Liver (tissue), 9 donors: ENCODE results near the gene NR6A1. TPM values are rescaled to one million over a fixed set of nuclear protein-coding genes. Genes with fewer than 3 reads are reported as not detected.

ENCODE experiments used
- DNase-seq: peaks from one replicate; pipeline ENCODE4 v3.0.0-alpha.2; 2017; ENCODE audit warnings: low spot score
- H3K27ac ChIP-seq, 2 donors: one replicate each; pipeline ENCODE4 v1.7.0; 2013; ENCODE audit warnings: inconsistent platforms in 2 of 2, low read length in 2 of 2, control low read depth in 1 of 2, low read depth in 1 of 2, mild to moderate bottlenecking in 1 of 2
- H3K27me3 ChIP-seq, 4 donors: one replicate each; pipeline versions ENCODE4 v1.6.1 to v1.7.0; 2013; ENCODE audit warnings: low read length in 3 of 4, inconsistent platforms in 1 of 4, mild to moderate bottlenecking in 1 of 4, moderate library complexity in 1 of 4; ENCODE audit not compliant: control insufficient read depth in 4 of 4, insufficient read depth in 4 of 4
- H3K36me3 ChIP-seq, 4 donors: one replicate each; pipeline versions ENCODE4 v1.6.1 to v1.7.0; 2013; ENCODE audit warnings: low read length in 3 of 4, mild to moderate bottlenecking in 3 of 4, low read depth in 1 of 4, moderate library complexity in 1 of 4; ENCODE audit not compliant: control insufficient read depth in 4 of 4, insufficient read depth in 3 of 4
- H3K4me1 ChIP-seq, 4 donors: one replicate each; pipeline versions ENCODE4 v1.6.1 to v1.7.0; 2013; ENCODE audit warnings: low read length in 3 of 4, mild to moderate bottlenecking in 3 of 4, moderate library complexity in 1 of 4; ENCODE audit not compliant: control insufficient read depth in 4 of 4, insufficient read depth in 4 of 4
- H3K4me3 ChIP-seq, 3 donors: one replicate each; pipeline versions ENCODE4 v1.6.1 to v1.7.0; 2013; ENCODE audit warnings: low read length in 3 of 3, control low read depth in 1 of 3, low read depth in 1 of 3, mild to moderate bottlenecking in 1 of 3
- H3K9ac ChIP-seq, 2 donors: one replicate each; pipeline ENCODE4 v1.7.0; 2013; ENCODE audit warnings: low read length in 2 of 2, mild to moderate bottlenecking in 2 of 2, moderate library complexity in 2 of 2, control low read depth in 1 of 2, low read depth in 1 of 2
- H3K9me3 ChIP-seq, 4 donors: one replicate each; pipeline versions ENCODE4 v1.6.1 to v1.7.0; 2013; ENCODE audit warnings: low read length in 3 of 4; ENCODE audit not compliant: control insufficient read depth in 4 of 4
- ATF3 ChIP-seq: IDR thresholded peaks from 2 replicates; pipeline ENCODE4 v1.6.1; 2016; ENCODE audit warnings: antibody characterized with exemption
- EGR1 ChIP-seq, 2 donors: IDR thresholded peaks; 2 replicates each; pipeline ENCODE4 v1.6.1; 2016 to 2018; ENCODE audit warnings: antibody characterized with exemption in 2 of 2, low read depth in 2 of 2
- FOXA1 ChIP-seq: IDR thresholded peaks from 2 replicates; pipeline ENCODE4 v1.6.1; 2016; ENCODE audit warnings: antibody characterized with exemption
- GABPA ChIP-seq, 2 donors: IDR thresholded peaks in 1 of 2; conservative IDR thresholded peaks in 1 of 2; 2 replicates each; pipeline ENCODE4 v1.6.1; 2016; ENCODE audit warnings: antibody characterized with exemption in 2 of 2, mild to moderate bottlenecking in 1 of 2, moderate library complexity in 1 of 2
- HNF4A ChIP-seq, 2 donors: conservative IDR thresholded peaks; 2 replicates each; pipeline ENCODE4 v1.6.1; 2016; ENCODE audit warnings: antibody characterized with exemption in 2 of 2, mild to moderate bottlenecking in 2 of 2
- MAX ChIP-seq: IDR thresholded peaks from 2 replicates; pipeline ENCODE4 v1.6.1; 2016; ENCODE audit warnings: antibody characterized with exemption
- NR2F2 ChIP-seq: IDR thresholded peaks from 2 replicates; pipeline ENCODE4 v1.6.1; 2016; ENCODE audit warnings: antibody characterized with exemption
- RAD21 ChIP-seq, 2 donors: IDR thresholded peaks; 2 replicates each; pipeline ENCODE4 v1.6.1; 2016; ENCODE audit warnings: antibody characterized with exemption in 2 of 2, mild to moderate bottlenecking in 2 of 2
- RXRA ChIP-seq, 2 donors: IDR thresholded peaks; 2 replicates each; pipeline ENCODE4 v1.6.1; 2017 to 2018; ENCODE audit warnings: antibody characterized with exemption in 2 of 2, mild to moderate bottlenecking in 1 of 2
- SP1 ChIP-seq: IDR thresholded peaks from 2 replicates; pipeline ENCODE4 v1.6.1; 2018; ENCODE audit warnings: antibody characterized with exemption, mild to moderate bottlenecking
- TAF1 ChIP-seq: conservative IDR thresholded peaks from 2 replicates; pipeline ENCODE4 v1.6.1; 2016; ENCODE audit warnings: antibody characterized with exemption, mild to moderate bottlenecking
- YY1 ChIP-seq: IDR thresholded peaks from 2 replicates; pipeline ENCODE4 v1.6.1; 2016; ENCODE audit warnings: antibody characterized with exemption, mild to moderate bottlenecking
- ZBTB33 ChIP-seq: IDR thresholded peaks from 2 replicates; pipeline ENCODE4 v1.6.1; 2016; ENCODE audit warnings: antibody characterized with exemption
- WGBS: extraction: QIAGEN DNeasy Blood & Tissue Kit; methylation state at CpG from one replicate; pipeline ENCODE4 v1.1.7; 2013; 5-methylcytosine and 5-hydroxymethylcytosine counted together
- polyA plus RNA-seq, 2 donors: library from polyadenylated mRNA; stranded (reverse) in 1 of 2; unstranded in 1 of 2; fragments of 200-250 nt in 1 of 2; fragments of >200 nt in 1 of 2; fragmentation: Nextera tagmentation in 1 of 2; extraction: Ambion mirVana in 1 of 2; gene quantifications; one replicate each; pipeline versions ENCODE4 v1.2.1 to v1.2.3, GENCODE V29; 2013 to 2015
- total RNA-seq, 2 donors: library from RNA; depleted of rRNA; stranded (reverse); fragments of >200 nt; gene quantifications; one replicate each; pipeline ENCODE4 v1.2.3, GENCODE V29; 2014
- TF ChIP-seq, protein P1 (sequence below): fragments of 150-350 bp; IDR thresholded peaks from 2 replicates; pipeline ENCODE4 v1.5.1; 2017; ENCODE audit warnings: improper control_type of control experiment, low read depth, low read length; ENCODE audit not compliant: missing input control
- TF ChIP-seq, protein P2 (sequence below): IDR thresholded peaks from 2 replicates; pipeline ENCODE4 v1.6.1; 2016; ENCODE audit warnings: antibody characterized with exemption, mild to moderate bottlenecking
- donor health status: healthy.
- donor health status: healthy.
- donor health status: healthy.
- donor health status: healthy.
- donor health status: healthy.

NR6A1 gene
- total and polyA plus RNA-seq, 4 donors, result 0.72 to 6.1 (median 2.1) TPM

DNA sequence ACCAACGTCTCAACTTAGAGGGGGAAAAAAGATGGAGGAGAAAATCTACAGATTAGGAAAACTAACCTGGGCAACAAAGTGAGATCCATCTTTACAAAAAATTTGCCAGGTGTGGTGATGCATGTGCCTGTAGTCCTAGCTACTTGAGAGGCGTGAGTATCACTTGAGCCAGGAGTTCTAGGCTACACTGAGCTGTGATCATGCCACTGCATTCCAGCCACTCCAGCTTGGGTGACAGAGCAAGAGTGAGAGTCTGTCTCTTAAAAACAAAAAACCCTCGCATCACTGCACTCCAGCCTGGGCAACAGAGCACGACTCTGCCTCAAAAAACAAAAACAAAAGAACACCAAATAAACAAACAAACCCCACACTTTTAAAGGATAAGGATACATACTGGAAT lies 165.9 kb downstream of the NR6A1 start (continued):
- TF ChIP-seq TAF1 (no peak), YY1 (no peak), RAD21 (IDR thresholded peaks at IDR 0.05) (no peak), FOXA1 (no peak)
- TF ChIP-seq, protein P1, sequence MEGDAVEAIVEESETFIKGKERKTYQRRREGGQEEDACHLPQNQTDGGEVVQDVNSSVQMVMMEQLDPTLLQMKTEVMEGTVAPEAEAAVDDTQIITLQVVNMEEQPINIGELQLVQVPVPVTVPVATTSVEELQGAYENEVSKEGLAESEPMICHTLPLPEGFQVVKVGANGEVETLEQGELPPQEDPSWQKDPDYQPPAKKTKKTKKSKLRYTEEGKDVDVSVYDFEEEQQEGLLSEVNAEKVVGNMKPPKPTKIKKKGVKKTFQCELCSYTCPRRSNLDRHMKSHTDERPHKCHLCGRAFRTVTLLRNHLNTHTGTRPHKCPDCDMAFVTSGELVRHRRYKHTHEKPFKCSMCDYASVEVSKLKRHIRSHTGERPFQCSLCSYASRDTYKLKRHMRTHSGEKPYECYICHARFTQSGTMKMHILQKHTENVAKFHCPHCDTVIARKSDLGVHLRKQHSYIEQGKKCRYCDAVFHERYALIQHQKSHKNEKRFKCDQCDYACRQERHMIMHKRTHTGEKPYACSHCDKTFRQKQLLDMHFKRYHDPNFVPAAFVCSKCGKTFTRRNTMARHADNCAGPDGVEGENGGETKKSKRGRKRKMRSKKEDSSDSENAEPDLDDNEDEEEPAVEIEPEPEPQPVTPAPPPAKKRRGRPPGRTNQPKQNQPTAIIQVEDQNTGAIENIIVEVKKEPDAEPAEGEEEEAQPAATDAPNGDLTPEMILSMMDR, result no peak

DNA sequence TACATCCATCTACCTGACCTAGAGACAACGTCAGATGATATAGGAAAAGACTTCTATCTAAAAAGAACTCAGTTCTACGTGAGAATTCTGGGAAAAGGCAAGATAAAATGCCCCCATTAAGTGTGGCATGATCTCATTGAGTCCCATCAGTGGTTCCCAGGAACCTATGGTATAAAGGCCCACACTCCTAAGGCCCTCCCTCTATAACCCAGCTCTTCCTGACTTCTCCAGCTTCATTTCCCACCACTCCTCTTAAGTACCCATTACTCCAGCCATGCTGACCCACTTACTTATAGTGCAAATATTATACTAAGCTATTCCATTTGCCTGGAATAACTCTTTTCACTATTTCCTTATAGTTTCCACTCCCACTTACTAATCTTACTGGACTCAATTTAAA lies 168.5 kb downstream of the NR6A1 start:
- Histone ChIP-seq H3K36me3 (no peaks in the 10 kb centered on the region), H3K9ac (no peak overlapping the region), H3K4me3 (no peak overlapping the region), H3K27ac (peak overlapping the region in 1 of 2 donors; percentile 34), H3K27me3 (no peaks in the 10 kb centered on the region), H3K9me3 (no peaks in the 10 kb centered on the region), H3K4me1 (peaks cover 2 to 7% (median 4%) of the 10 kb centered on the region in 4 donors)
- TF ChIP-seq EGR1 (IDR thresholded peaks at IDR 0.05; ENCODE audit: low read depth in 2 of 2) (no peak), NR2F2 (no peak), HNF4A (conservative IDR thresholded peaks at IDR 0.05) (no peak), YY1 (no peak), ATF3 (no peak), GABPA (IDR thresholded peaks at IDR 0.05 in 1 of 2, conservative IDR thresholded peaks at IDR 0.05 in 1 of 2) (no peak), SP1 (no peak), ZBTB33 (no peak), MAX (no peak), RXRA (IDR thresholded peaks at IDR 0.05) (no peak)
- TF ChIP-seq, protein P2, sequence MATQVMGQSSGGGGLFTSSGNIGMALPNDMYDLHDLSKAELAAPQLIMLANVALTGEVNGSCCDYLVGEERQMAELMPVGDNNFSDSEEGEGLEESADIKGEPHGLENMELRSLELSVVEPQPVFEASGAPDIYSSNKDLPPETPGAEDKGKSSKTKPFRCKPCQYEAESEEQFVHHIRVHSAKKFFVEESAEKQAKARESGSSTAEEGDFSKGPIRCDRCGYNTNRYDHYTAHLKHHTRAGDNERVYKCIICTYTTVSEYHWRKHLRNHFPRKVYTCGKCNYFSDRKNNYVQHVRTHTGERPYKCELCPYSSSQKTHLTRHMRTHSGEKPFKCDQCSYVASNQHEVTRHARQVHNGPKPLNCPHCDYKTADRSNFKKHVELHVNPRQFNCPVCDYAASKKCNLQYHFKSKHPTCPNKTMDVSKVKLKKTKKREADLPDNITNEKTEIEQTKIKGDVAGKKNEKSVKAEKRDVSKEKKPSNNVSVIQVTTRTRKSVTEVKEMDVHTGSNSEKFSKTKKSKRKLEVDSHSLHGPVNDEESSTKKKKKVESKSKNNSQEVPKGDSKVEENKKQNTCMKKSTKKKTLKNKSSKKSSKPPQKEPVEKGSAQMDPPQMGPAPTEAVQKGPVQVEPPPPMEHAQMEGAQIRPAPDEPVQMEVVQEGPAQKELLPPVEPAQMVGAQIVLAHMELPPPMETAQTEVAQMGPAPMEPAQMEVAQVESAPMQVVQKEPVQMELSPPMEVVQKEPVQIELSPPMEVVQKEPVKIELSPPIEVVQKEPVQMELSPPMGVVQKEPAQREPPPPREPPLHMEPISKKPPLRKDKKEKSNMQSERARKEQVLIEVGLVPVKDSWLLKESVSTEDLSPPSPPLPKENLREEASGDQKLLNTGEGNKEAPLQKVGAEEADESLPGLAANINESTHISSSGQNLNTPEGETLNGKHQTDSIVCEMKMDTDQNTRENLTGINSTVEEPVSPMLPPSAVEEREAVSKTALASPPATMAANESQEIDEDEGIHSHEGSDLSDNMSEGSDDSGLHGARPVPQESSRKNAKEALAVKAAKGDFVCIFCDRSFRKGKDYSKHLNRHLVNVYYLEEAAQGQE, result no peak
- WGBS, result 83% methylated on average over 2 of the region's 2 CpGs
- no peak for DNase-seq
